Large intestine (tissue), 12 donors: ENCODE measurements around the gene FOXJ2. TPM values are rescaled to one million over a fixed set of nuclear protein-coding genes. Genes with fewer than 3 reads are reported as not detected.
A peak's percentile ranks its signal among the peaks of the same experiment; 100 is the strongest.
"Not testable (repeated sequence)": the region's sequence is repeated elsewhere in the genome, so short reads cannot be mapped to it uniquely, and the experiment has no call there.

ENCODE experiments used
- DNase-seq, 2 donors: peaks; one replicate each; pipeline versions ENCODE4 v3.0.0 to v3.0.0-alpha.2; 2013
- H3K27ac ChIP-seq: one replicate; pipeline ENCODE4 v1.5.1; 2013; ENCODE audit warnings: low read length
- H3K27me3 ChIP-seq: 2 replicates; pipeline ENCODE4 v1.6.1; 2013; ENCODE audit warnings: low read length; ENCODE audit not compliant: control insufficient read depth, insufficient read depth
- H3K36me3 ChIP-seq: 2 replicates; pipeline ENCODE4 v1.6.1; 2013; ENCODE audit warnings: low read length; ENCODE audit not compliant: control insufficient read depth, insufficient read depth
- H3K4me1 ChIP-seq: one replicate; pipeline ENCODE4 v1.6.1; 2013; ENCODE audit warnings: low read length; ENCODE audit not compliant: control insufficient read depth, insufficient read depth
- H3K4me3 ChIP-seq: one replicate; pipeline ENCODE4 v1.5.1; 2013; ENCODE audit warnings: low read length
- H3K9me3 ChIP-seq: one replicate; pipeline ENCODE4 v1.6.1; 2013; ENCODE audit warnings: mild to moderate bottlenecking, low read depth, low read length, moderate library complexity; ENCODE audit not compliant: control insufficient read depth
- WGBS: methylation state at CpG from one replicate; pipeline ENCODE4 v1.1.5; 2013; ENCODE audit warnings: low lambda C conversion rate; ENCODE audit not compliant: insufficient coverage; 5-methylcytosine and 5-hydroxymethylcytosine counted together
- long read RNA-seq, 11 donors: transcript quantifications; one replicate each; lab custom pipeline, GENCODE V29; 2026
- polyA plus RNA-seq: library from polyadenylated mRNA; unstranded; fragments of 120-200 nt; gene quantifications from one replicate; pipeline ENCODE4 v1.2.1, GENCODE V29; 2013

The FOXJ2 gene
- 12.4 TPM for polyA plus RNA-seq
- long read RNA-seq, donor 1, result 0 reads
- long read RNA-seq, donor 2, full-length matches to known transcripts, result 1 of 1 reads
- long read RNA-seq, donor 2, partial matches to known transcripts, result 0 of 1 reads
- long read RNA-seq, donor 2, other reads (novel, unspliced or antisense), result 0 of 1 reads
- long read RNA-seq, donor 3, result 0 reads
- long read RNA-seq, donor 4, result 0 reads
- long read RNA-seq, donor 5, full-length matches to known transcripts, result 1 of 1 reads
- long read RNA-seq, donor 5, partial matches to known transcripts, result 0 of 1 reads
- long read RNA-seq, donor 5, other reads (novel, unspliced or antisense), result 0 of 1 reads
- long read RNA-seq, donor 6, full-length matches to known transcripts, result 1 of 1 reads
- long read RNA-seq, donor 6, partial matches to known transcripts, result 0 of 1 reads
- long read RNA-seq, donor 6, other reads (novel, unspliced or antisense), result 0 of 1 reads
- long read RNA-seq, donor 7, result 0 reads
- long read RNA-seq, donor 8, result 0 reads
- long read RNA-seq, donor 9, result 0 reads
- long read RNA-seq, donor 10, partial matches to known transcripts, result 5 of 5 reads
- long read RNA-seq, donor 10, other reads (novel, unspliced or antisense), result 0 of 5 reads
- long read RNA-seq, donor 11, full-length matches to known transcripts, result 1 of 1 reads
- long read RNA-seq, donor 11, partial matches to known transcripts, result 0 of 1 reads
- long read RNA-seq, donor 11, other reads (novel, unspliced or antisense), result 0 of 1 reads

- H3K9me3 ChIP-seq, result no peaks in the 10 kb centered on the region
- DNase-seq, result peak; percentile 71 to 91
- H3K4me1 ChIP-seq, result peaks cover 24% of the 10 kb centered on the region
- no CpG with 5 or more reads among the region's 93 CpGs for WGBS
- peaks cover 8% of the 10 kb centered on the region for H3K36me3 ChIP-seq
- H3K27me3 ChIP-seq, result no peaks in the 10 kb centered on the region
- H3K4me3 ChIP-seq, result peak within 1 kb of the TSS; percentile 94
- H3K27ac ChIP-seq, result peak within 1 kb of the TSS; percentile 82
Measured at GRCh38 chr12:8032242-8033152, at the start of gene FOXJ2. FOXJ2 (plus strand) TSS chr12:8032716; CDS start chr12:8039833, 7,117 bp downstream.

GRCh38 chr12:7983019-7983418, 49.5 kb upstream of the FOXJ2 start:
- H3K4me3 ChIP-seq, H3K9me3 ChIP-seq, H3K4me1 ChIP-seq, H3K27me3 ChIP-seq, DNase-seq, H3K27ac ChIP-seq, H3K36me3 ChIP-seq: not testable (repeated sequence)
- no CpG with 5 or more reads among the region's 11 CpGs for WGBS

GRCh38 chr12:7983460-7983859, 49.1 kb upstream of the FOXJ2 start:
- not testable (repeated sequence) for H3K4me1 ChIP-seq, H3K27ac ChIP-seq, H3K9me3 ChIP-seq, H3K27me3 ChIP-seq, H3K36me3 ChIP-seq, H3K4me3 ChIP-seq, DNase-seq
- no CpG with 5 or more reads among the region's 1 CpG for WGBS

- Histone ChIP-seq H3K9me3 (no peaks in the 10 kb centered on the region), H3K4me1 (no peaks in the 10 kb centered on the region), H3K36me3 (no peaks in the 10 kb centered on the region), H3K27me3 (no peaks in the 10 kb centered on the region), H3K27ac (no peak overlapping the region), H3K4me3 (no peak overlapping the region)
- WGBS, result 100% methylated on average over 1 of the region's 5 CpGs
- DNase-seq, result no peak
Measured at GRCh38 chr12:7984900-7985299, 47.6 kb upstream of the FOXJ2 start.

GRCh38 chr12:7985802-7986418, 46.6 kb upstream of the FOXJ2 start:
- H3K27ac ChIP-seq, result no peak overlapping the region
- no peaks in the 10 kb centered on the region for H3K4me1 ChIP-seq
- H3K9me3 ChIP-seq, result no peaks in the 10 kb centered on the region
- DNase-seq, result no peak
- no peaks in the 10 kb centered on the region for H3K27me3 ChIP-seq
- no peak overlapping the region for H3K4me3 ChIP-seq
- no peaks in the 10 kb centered on the region for H3K36me3 ChIP-seq
- 60% methylated on average over 1 of the region's 7 CpGs for WGBS

GRCh38 chr12:7989827-7990491, 42.6 kb upstream of the FOXJ2 start:
- Histone ChIP-seq H3K27me3 (no peaks in the 10 kb centered on the region), H3K9me3 (no peaks in the 10 kb centered on the region), H3K27ac (no peak overlapping the region), H3K4me1 (no peaks in the 10 kb centered on the region), H3K4me3 (no peak overlapping the region), H3K36me3 (no peaks in the 10 kb centered on the region)
- no CpG with 5 or more reads among the region's 6 CpGs for WGBS
- peak in 1 of 2 donors; percentile 8 for DNase-seq

GRCh38 chr12:7991535-7991934, 41.0 kb upstream of the FOXJ2 start:
- DNase-seq, result no peak
- no peaks in the 10 kb centered on the region for H3K4me1 ChIP-seq
- no peak overlapping the region for H3K27ac ChIP-seq

GRCh38 chr12:7994731-7995205, 37.7 kb upstream of the FOXJ2 start:
- Histone ChIP-seq H3K36me3 (no peaks in the 10 kb centered on the region), H3K4me1 (no peaks in the 10 kb centered on the region), H3K4me3 (no peak overlapping the region), H3K27ac (no peak overlapping the region), H3K27me3 (no peaks in the 10 kb centered on the region), H3K9me3 (peaks cover 5% of the 10 kb centered on the region)
- 80% methylated on average over 1 of the region's 7 CpGs for WGBS
- no peak for DNase-seq

More at GRCh38 chr12:7991535-7991934, 41.0 kb upstream of the FOXJ2 start:
- H3K4me3 ChIP-seq, result no peak overlapping the region
- no peaks in the 10 kb centered on the region for H3K9me3 ChIP-seq
- WGBS, result 88% methylated on average over 1 of the region's 1 CpG
- no peaks in the 10 kb centered on the region for H3K36me3 ChIP-seq
- H3K27me3 ChIP-seq, result no peaks in the 10 kb centered on the region

- H3K4me3 ChIP-seq, result no peak overlapping the region
- H3K27ac ChIP-seq, result no peak overlapping the region
- H3K9me3 ChIP-seq, result peaks cover 5% of the 10 kb centered on the region
- WGBS, result 97% methylated on average over 5 of the region's 9 CpGs
- H3K27me3 ChIP-seq, result no peaks in the 10 kb centered on the region
- no peaks in the 10 kb centered on the region for H3K4me1 ChIP-seq
- DNase-seq, result peak; percentile 48 to 50
- no peaks in the 10 kb centered on the region for H3K36me3 ChIP-seq
Measured at GRCh38 chr12:7995266-7995963, 37.1 kb upstream of the FOXJ2 start.
